GM12878 (cell line): ENCODE results near the gene GALR3. TPM values are rescaled to one million over a fixed set of nuclear protein-coding genes. Genes with fewer than 3 reads are reported as not detected.

ENCODE experiments used
- BHLHE40 ChIP-seq, 2 experiments: fragments of 450-650 bp in 1 of 2; IDR thresholded peaks; 2 replicates each; pipeline ENCODE4 v1.6.1; 2011 to 2017; ENCODE audit warnings: low read depth in 2 of 2, borderline replicate concordance in 1 of 2, improper control_type of control experiment in 1 of 2, low read length in 1 of 2, mild to moderate bottlenecking in 1 of 2
- CBFB ChIP-seq: IDR thresholded peaks from 2 replicates; pipeline ENCODE4 v1.6.1; 2016; ENCODE audit warnings: antibody characterized with exemption, low read depth
- CBX5 ChIP-seq: sonication (generic); IDR thresholded peaks from 2 replicates; pipeline ENCODE4 v1.6.1; 2016; ENCODE audit warnings: low read depth, moderate library complexity, mild to moderate bottlenecking, inconsistent platforms
- E2F8 ChIP-seq: fragments of 450-650 bp; IDR thresholded peaks from 2 replicates; pipeline ENCODE4 v1.6.1; 2018; ENCODE audit warnings: mild to moderate bottlenecking, low read depth, moderate library complexity; ENCODE audit not compliant: partially characterized antibody
- E4F1 ChIP-seq: fragments of 450-650 bp; IDR thresholded peaks from 2 replicates; pipeline ENCODE4 v1.6.1; 2018; ENCODE audit warnings: borderline replicate concordance, mild to moderate bottlenecking; ENCODE audit not compliant: partially characterized antibody
- ELK1 ChIP-seq: IDR thresholded peaks from 2 replicates; pipeline ENCODE4 v1.6.1; 2012; ENCODE audit warnings: low read depth, low read length, improper control_type of control experiment
- EP300 ChIP-seq, 2 experiments: fragments of 150-350 bp in 1 of 2; IDR thresholded peaks; 2 replicates each; pipeline ENCODE4 v1.6.1; 2011 to 2012; ENCODE audit warnings: low read depth in 2 of 2, low read length in 2 of 2, borderline replicate concordance in 1 of 2, improper control_type of control experiment in 1 of 2, inconsistent platforms in 1 of 2; ENCODE audit not compliant: control insufficient read depth in 1 of 2
- KLF5 ChIP-seq: fragments of 450-650 bp; IDR thresholded peaks from 2 replicates; pipeline ENCODE4 v1.6.1; 2014; ENCODE audit warnings: mild to moderate bottlenecking; ENCODE audit not compliant: partially characterized antibody
- MAX ChIP-seq: IDR thresholded peaks from 2 replicates; pipeline ENCODE4 v1.6.1; 2012; ENCODE audit warnings: low read depth, low read length, improper control_type of control experiment
- MTA3 ChIP-seq: IDR thresholded peaks from 2 replicates; pipeline ENCODE4 v1.6.1; 2012; ENCODE audit warnings: low read length, inconsistent platforms, borderline replicate concordance
- MYC ChIP-seq: IDR thresholded peaks from 2 replicates; pipeline ENCODE4 v1.6.1; 2011; ENCODE audit warnings: mild to moderate bottlenecking, low read length, moderate library complexity, inconsistent platforms; ENCODE audit not compliant: insufficient read depth, insufficient replicate concordance, insufficient read length, severe bottlenecking
- NBN ChIP-seq: fragments of 450-650 bp; IDR thresholded peaks from 2 replicates; pipeline ENCODE4 v1.6.1; 2016
- PAX8 ChIP-seq: fragments of 450-650 bp; IDR thresholded peaks from 2 replicates; pipeline ENCODE4 v1.6.1; 2017; ENCODE audit warnings: mild to moderate bottlenecking, moderate library complexity
- RAD21 ChIP-seq: IDR thresholded peaks from 2 replicates; pipeline ENCODE4 v1.6.1; 2011; ENCODE audit warnings: mild to moderate bottlenecking, low read depth, low read length, moderate library complexity; ENCODE audit not compliant: insufficient read depth
- RELB ChIP-seq: fragments of 450-650 bp; IDR thresholded peaks from 2 replicates; pipeline ENCODE4 v1.6.1; 2017; ENCODE audit warnings: low read depth, mild to moderate bottlenecking, moderate library complexity
- RUNX3 ChIP-seq: IDR thresholded peaks from 2 replicates; pipeline ENCODE4 v1.6.1; 2012; ENCODE audit warnings: low read length, inconsistent platforms
- SMC3 ChIP-seq: IDR thresholded peaks from 2 replicates; pipeline ENCODE4 v1.6.1; 2011; ENCODE audit warnings: low read length, improper control_type of control experiment, borderline replicate concordance
- SPI1 ChIP-seq: IDR thresholded peaks from 2 replicates; pipeline ENCODE4 v1.6.1; 2011; ENCODE audit warnings: low read depth, mild to moderate bottlenecking, low read length, moderate library complexity, borderline replicate concordance; ENCODE audit not compliant: insufficient read depth
- SUPT20H ChIP-seq: IDR thresholded peaks from 2 replicates; pipeline ENCODE4 v1.6.1; 2011; ENCODE audit warnings: low read depth, mild to moderate bottlenecking, low read length, moderate library complexity, borderline replicate concordance; ENCODE audit not compliant: control insufficient read depth
- TCF3 ChIP-seq: IDR thresholded peaks from 2 replicates; pipeline ENCODE4 v1.6.1; 2012; ENCODE audit warnings: low read depth, mild to moderate bottlenecking, low read length, borderline replicate concordance; ENCODE audit not compliant: insufficient read depth
- YBX1 ChIP-seq: fragments of 450-650 bp; IDR thresholded peaks from 2 replicates; pipeline ENCODE4 v1.6.1; 2016; ENCODE audit warnings: antibody characterized with exemption
- polyA plus RNA-seq, 11 experiments: library from polyadenylated mRNA; depleted of rRNA in 4 of 11; unstranded in 6 of 11; stranded (reverse) in 5 of 11; fragments of >200 nt; fragmentation: Nextera tagmentation in 4 of 11; fragmentation: Illumina TruSeq in 1 of 11; extraction: Ambion mirVana in 4 of 11; extraction: Trizol in 1 of 11; gene quantifications; 1 replicate in 1 of 11; 2 replicates in 10 of 11; pipeline versions ENCODE4 v1.2.1 to v1.2.3, GENCODE V29; 2011 to 2016; ENCODE audit warnings: inconsistent platforms in 2 of 11, missing spikeins in 2 of 11, low read depth in 1 of 11
- total RNA-seq, 4 experiments: library from RNA; depleted of rRNA in 3 of 4; stranded (reverse); fragments of >200 nt in 3 of 4; fragmentation: Illumina TruSeq in 1 of 4; extraction: Trizol in 1 of 4; gene quantifications; 2 replicates each; pipeline versions ENCODE4 v1.2.1 to v1.2.3, GENCODE V29; 2013 to 2021

The GALR3 gene
- total and polyA plus RNA-seq, 10 of the 15 experiments (the other 5 are each of a cell fraction or from before 2014, with no cell fraction given) = not detected

GRCh38 chr22:37849089-37849751, 26.0 kb downstream of the GALR3 start, which contains the start of gene EIF3L (continued):
- TF ChIP-seq E2F8 (peak; percentile 51), ELK1 (peak; percentile 86), E4F1 (peak; percentile 61), RUNX3 (no peak; the same call in none of the 2 replicates), CBFB (peak; percentile 71; the same call in 1 of the 2 replicates), EP300 (IDR thresholded peaks at IDR 0.05; ENCODE audit: borderline replicate concordance in 1 of 2, control insufficient read depth in 1 of 2, low read depth in 2 of 2, low read length in 2 of 2) (no peak), NBN (peak; percentile 81; the same call in 1 of the 2 replicates), RAD21 (no peak), SMC3 (no peak), SPI1 (peak; percentile 2; the same call in 1 of the 2 replicates), RELB (peak; percentile 74; the same call in 1 of the 2 replicates), CBX5 (no peak), SUPT20H (no peak), MTA3 (no peak), MYC (no peak), BHLHE40 (IDR thresholded peaks at IDR 0.05; ENCODE audit: borderline replicate concordance in 1 of 2, low read depth in 2 of 2, low read length in 1 of 2) (no peak; a peak in 1 of 4 replicates), MAX (peak; percentile 14; the same call in 1 of the 2 replicates), PAX8 (0 out of 2 replicates have a peak, but pooled peaks have one; percentile 78), YBX1 (no peak), KLF5 (no peak), TCF3 (no peak)
